Measurements from ENCODE around the gene MYO16. TPM values are rescaled to one million over a fixed set of nuclear protein-coding genes. Genes with fewer than 3 reads are reported as not detected.

Gene MYO16
- total RNA-seq, 1 donor from 2014 or later = 2.3 TPM

- DNase-seq (ENCODE audit: low spot score, unreplicated experiment) = no peak
- no peak for TF ChIP-seq CTCF (IDR thresholded peaks at IDR 0.05; ENCODE audit: unreplicated experiment)
- H3K27ac Mint-ChIP-seq = no peak overlapping the region
- H3K36me3 Mint-ChIP-seq (ENCODE audit: insufficient read depth) = no peaks in the 10 kb centered on the region
- no peaks in the 10 kb centered on the region for H3K27me3 Mint-ChIP-seq
- peaks cover 10% of the 10 kb centered on the region for H3K9me3 Mint-ChIP-seq (ENCODE audit: low read depth)
- no peak overlapping the region for H3K4me3 Mint-ChIP-seq (ENCODE audit: low read depth)
- peaks cover 3% of the 10 kb centered on the region for H3K4me1 Mint-ChIP-seq (ENCODE audit: low read depth)
These were observed 183.2 kb downstream of the MYO16 start for GRCh38 chr13:108812661-108813060.

GRCh38 chr13:108813587-108814170, 184.3 kb downstream of the MYO16 start:
- no peak for DNase-seq (ENCODE audit: low spot score, unreplicated experiment)
- Mint-ChIP-seq H3K4me3 (ENCODE audit: low read depth) (no peak overlapping the region), H3K36me3 (ENCODE audit: insufficient read depth) (no peaks in the 10 kb centered on the region), H3K27ac (no peak overlapping the region), H3K9me3 (ENCODE audit: low read depth) (peaks cover 10% of the 10 kb centered on the region), H3K27me3 (no peaks in the 10 kb centered on the region), H3K4me1 (ENCODE audit: low read depth) (peaks cover 3% of the 10 kb centered on the region)
- TF ChIP-seq CTCF (IDR thresholded peaks at IDR 0.05; ENCODE audit: unreplicated experiment) = no peak

GRCh38 chr13:108816375-108816774, 187.0 kb downstream of the MYO16 start:
- no peak for DNase-seq (ENCODE audit: low spot score, unreplicated experiment)
- Mint-ChIP-seq H3K9me3 (ENCODE audit: low read depth) (peaks cover 10% of the 10 kb centered on the region), H3K36me3 (ENCODE audit: insufficient read depth) (no peaks in the 10 kb centered on the region), H3K4me1 (ENCODE audit: low read depth) (peaks cover 3% of the 10 kb centered on the region), H3K4me3 (ENCODE audit: low read depth) (no peak overlapping the region), H3K27me3 (no peaks in the 10 kb centered on the region), H3K27ac (peak overlapping the region; percentile 73)
- TF ChIP-seq CTCF (IDR thresholded peaks at IDR 0.05; ENCODE audit: unreplicated experiment) = no peak

GRCh38 chr13:108827646-108828045, 198.2 kb downstream of the MYO16 start:
- Mint-ChIP-seq H3K27me3 (no peaks in the 10 kb centered on the region), H3K9me3 (ENCODE audit: low read depth) (peaks cover 6% of the 10 kb centered on the region), H3K27ac (no peak overlapping the region), H3K4me1 (ENCODE audit: low read depth) (no peaks in the 10 kb centered on the region), H3K4me3 (ENCODE audit: low read depth) (no peak overlapping the region), H3K36me3 (ENCODE audit: insufficient read depth) (no peaks in the 10 kb centered on the region)
- no peak for DNase-seq (ENCODE audit: low spot score, unreplicated experiment)
- no peak for TF ChIP-seq CTCF (IDR thresholded peaks at IDR 0.05; ENCODE audit: unreplicated experiment)

- peaks cover 6% of the 10 kb centered on the region for H3K9me3 Mint-ChIP-seq (ENCODE audit: low read depth)
- no peak for DNase-seq (ENCODE audit: low spot score, unreplicated experiment)
These were observed 198.8 kb downstream of the MYO16 start for GRCh38 chr13:108828086-108828815.

More at GRCh38 chr13:108828086-108828815, 198.8 kb downstream of the MYO16 start:
- H3K4me3 Mint-ChIP-seq (ENCODE audit: low read depth) = no peak overlapping the region
- TF ChIP-seq CTCF (IDR thresholded peaks at IDR 0.05; ENCODE audit: unreplicated experiment) = no peak
- H3K27ac Mint-ChIP-seq = no peak overlapping the region
- H3K27me3 Mint-ChIP-seq = no peaks in the 10 kb centered on the region
- H3K36me3 Mint-ChIP-seq (ENCODE audit: insufficient read depth) = no peaks in the 10 kb centered on the region
- no peaks in the 10 kb centered on the region for H3K4me1 Mint-ChIP-seq (ENCODE audit: low read depth)

Measured in progenitor cell of endocrine pancreas (in vitro differentiated cells).